ENCODE data around the gene CCL25. TPM values are rescaled to one million over a fixed set of nuclear protein-coding genes. Genes with fewer than 3 reads are reported as not detected.

CCL25 gene
- total and polyA plus RNA-seq, 4 donors = 0.50 to 0.73 TPM; not detected in 2

DNA sequence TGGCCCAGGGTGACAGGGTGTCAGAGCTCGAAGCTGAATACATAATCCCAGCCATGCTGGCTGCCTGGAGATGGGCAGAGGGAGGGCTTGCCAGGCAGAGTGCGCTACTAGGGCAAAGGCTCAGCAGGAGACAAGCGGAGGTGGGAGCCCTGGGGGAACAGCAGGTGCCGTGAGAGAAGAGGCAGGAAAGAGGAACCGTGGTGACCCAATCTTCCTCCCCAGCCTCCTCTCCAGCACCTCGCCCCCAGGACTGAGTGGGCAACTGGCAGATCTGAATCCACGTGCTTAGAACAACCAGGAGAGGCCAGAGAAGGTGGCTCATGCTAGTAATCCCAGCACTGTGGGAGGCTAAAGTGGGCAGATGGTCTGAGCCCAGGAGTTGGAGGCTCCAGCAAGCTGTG lies 11.0 kb upstream of the CCL25 start:
- H3K4me1 ChIP-seq (ENCODE audit: control insufficient read depth, insufficient read depth, low read length) = peaks cover 3% of the 10 kb centered on the region
- no peak for DNase-seq (ENCODE audit: low read depth in 4 of 6, low spot score in 6 of 6)
- no peak overlapping the region for H3K4me3 ChIP-seq (ENCODE audit: low read depth, low read length)
- no peak overlapping the region for H3K27ac ChIP-seq (ENCODE audit: low read depth, low read length)
- H3K36me3 ChIP-seq (ENCODE audit: control insufficient read depth, insufficient read depth, low read length) = no peaks in the 10 kb centered on the region
- WGBS (ENCODE audit: insufficient coverage) = 50% methylated on average over 1 of the region's 7 CpGs
- no peaks in the 10 kb centered on the region for H3K9me3 ChIP-seq (ENCODE audit: control insufficient read depth, insufficient read depth, low read length)
- H3K27me3 ChIP-seq (ENCODE audit: control insufficient read depth, insufficient read depth, low read length) = no peaks in the 10 kb centered on the region

DNA sequence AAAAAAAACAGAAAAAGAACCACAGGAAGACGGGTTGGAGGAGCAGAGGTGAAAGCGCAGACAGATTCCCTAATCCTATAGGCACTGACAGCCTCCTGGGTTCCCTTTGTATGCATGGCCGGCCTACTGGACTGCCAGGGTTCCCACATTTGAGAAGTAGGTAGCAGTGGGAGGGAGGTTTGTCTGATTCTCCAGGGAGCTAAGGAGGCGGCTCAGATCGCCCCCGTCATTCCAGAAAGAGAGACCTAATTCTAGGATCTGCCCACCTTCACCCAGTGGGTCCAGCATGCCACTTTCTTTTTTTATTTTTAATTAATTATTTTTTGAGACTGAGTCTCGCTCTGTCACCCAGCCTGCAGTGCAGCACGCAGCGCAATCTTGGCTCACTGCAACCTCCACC lies 9.7 kb upstream of the CCL25 start:
- no peaks in the 10 kb centered on the region for H3K36me3 ChIP-seq (ENCODE audit: control insufficient read depth, insufficient read depth, low read length)
- WGBS (ENCODE audit: insufficient coverage) = 95% methylated on average over 4 of the region's 9 CpGs
- H3K9me3 ChIP-seq (ENCODE audit: control insufficient read depth, insufficient read depth, low read length) = no peaks in the 10 kb centered on the region
- H3K27me3 ChIP-seq (ENCODE audit: control insufficient read depth, insufficient read depth, low read length) = no peaks in the 10 kb centered on the region
- H3K4me1 ChIP-seq (ENCODE audit: control insufficient read depth, insufficient read depth, low read length) = peaks cover 3% of the 10 kb centered on the region
- H3K4me3 ChIP-seq (ENCODE audit: low read depth, low read length) = no peak overlapping the region
- no peak for DNase-seq (ENCODE audit: low read depth in 4 of 6, low spot score in 6 of 6)
- no peak overlapping the region for H3K27ac ChIP-seq (ENCODE audit: low read depth, low read length)

DNA sequence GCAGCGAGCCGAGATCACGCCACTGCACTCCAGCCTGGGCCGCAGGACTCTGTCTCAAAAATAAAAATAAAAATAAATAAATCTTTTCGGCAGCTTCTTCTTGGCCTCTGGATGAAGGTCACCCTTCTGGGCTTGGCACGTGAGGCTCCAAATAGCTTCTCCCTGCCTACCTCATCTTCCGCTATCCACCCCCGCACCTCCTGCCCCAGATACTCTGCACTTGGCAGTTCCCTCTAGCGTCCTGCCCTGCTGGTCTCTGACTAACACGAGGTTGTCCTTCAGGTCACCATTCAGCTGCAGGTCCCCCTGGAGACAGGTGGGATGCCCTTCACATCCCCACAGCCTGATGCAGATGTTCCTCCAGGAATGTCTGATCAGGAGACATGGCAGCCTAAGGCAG lies 8.5 kb upstream of the CCL25 start:
- no peaks in the 10 kb centered on the region for H3K36me3 ChIP-seq (ENCODE audit: control insufficient read depth, insufficient read depth, low read length)
- H3K9me3 ChIP-seq (ENCODE audit: control insufficient read depth, insufficient read depth, low read length) = no peaks in the 10 kb centered on the region
- WGBS (ENCODE audit: insufficient coverage) = 86% methylated on average over 7 of the region's 10 CpGs
- no peak overlapping the region for H3K4me3 ChIP-seq (ENCODE audit: low read depth, low read length)
- no peak for DNase-seq (ENCODE audit: low read depth in 4 of 6, low spot score in 6 of 6)
- H3K4me1 ChIP-seq (ENCODE audit: control insufficient read depth, insufficient read depth, low read length) = peaks cover 3% of the 10 kb centered on the region
- H3K27me3 ChIP-seq (ENCODE audit: control insufficient read depth, insufficient read depth, low read length) = no peaks in the 10 kb centered on the region
- H3K27ac ChIP-seq (ENCODE audit: low read depth, low read length) = no peak overlapping the region

DNA sequence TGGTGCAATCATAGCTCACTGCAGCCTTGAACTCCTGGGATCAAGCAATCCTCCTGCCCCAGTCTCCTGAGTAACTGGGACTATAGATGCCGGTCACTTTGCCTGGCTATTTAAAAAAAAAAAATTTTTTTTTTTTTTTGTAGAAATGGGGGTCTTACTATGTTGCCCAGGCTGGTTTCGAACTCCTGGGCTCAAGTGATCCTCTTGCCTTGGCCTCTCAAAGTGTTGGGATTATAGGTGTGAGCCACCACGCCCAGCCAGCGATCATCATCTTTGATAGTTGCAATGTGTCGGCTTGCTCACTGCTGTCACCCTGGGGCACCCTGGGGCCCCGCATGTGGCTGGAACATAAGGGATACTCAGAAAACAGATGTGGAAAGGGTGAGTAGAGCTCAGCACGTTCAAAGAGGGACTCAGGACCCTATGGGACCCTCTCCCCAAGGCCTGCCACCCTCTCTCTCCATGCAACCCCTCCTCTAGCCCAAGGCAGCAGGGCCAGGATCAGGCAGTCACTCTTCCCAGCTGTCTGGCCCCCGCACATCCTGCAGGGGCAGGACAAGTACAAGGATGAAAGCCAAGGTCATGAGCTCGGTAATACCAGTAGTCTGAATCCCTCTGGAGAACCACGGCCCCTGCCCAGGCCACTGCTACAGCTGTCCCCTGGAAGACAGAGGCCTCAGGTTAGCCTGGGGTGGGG lies 6.5 kb upstream of the CCL25 start:
- WGBS (ENCODE audit: insufficient coverage) = 72% methylated on average over 8 of the region's 10 CpGs
- H3K27me3 ChIP-seq (ENCODE audit: control insufficient read depth, insufficient read depth, low read length) = peaks cover 2% of the 10 kb centered on the region
- H3K4me1 ChIP-seq (ENCODE audit: control insufficient read depth, insufficient read depth, low read length) = peaks cover 15% of the 10 kb centered on the region
- H3K9me3 ChIP-seq (ENCODE audit: control insufficient read depth, insufficient read depth, low read length) = no peaks in the 10 kb centered on the region
- DNase-seq (ENCODE audit: low read depth in 4 of 6, low spot score in 6 of 6) = no peak
- H3K27ac ChIP-seq (ENCODE audit: low read depth, low read length) = no peak overlapping the region
- no peaks in the 10 kb centered on the region for H3K36me3 ChIP-seq (ENCODE audit: control insufficient read depth, insufficient read depth, low read length)
- no peak overlapping the region for H3K4me3 ChIP-seq (ENCODE audit: low read depth, low read length)

DNA sequence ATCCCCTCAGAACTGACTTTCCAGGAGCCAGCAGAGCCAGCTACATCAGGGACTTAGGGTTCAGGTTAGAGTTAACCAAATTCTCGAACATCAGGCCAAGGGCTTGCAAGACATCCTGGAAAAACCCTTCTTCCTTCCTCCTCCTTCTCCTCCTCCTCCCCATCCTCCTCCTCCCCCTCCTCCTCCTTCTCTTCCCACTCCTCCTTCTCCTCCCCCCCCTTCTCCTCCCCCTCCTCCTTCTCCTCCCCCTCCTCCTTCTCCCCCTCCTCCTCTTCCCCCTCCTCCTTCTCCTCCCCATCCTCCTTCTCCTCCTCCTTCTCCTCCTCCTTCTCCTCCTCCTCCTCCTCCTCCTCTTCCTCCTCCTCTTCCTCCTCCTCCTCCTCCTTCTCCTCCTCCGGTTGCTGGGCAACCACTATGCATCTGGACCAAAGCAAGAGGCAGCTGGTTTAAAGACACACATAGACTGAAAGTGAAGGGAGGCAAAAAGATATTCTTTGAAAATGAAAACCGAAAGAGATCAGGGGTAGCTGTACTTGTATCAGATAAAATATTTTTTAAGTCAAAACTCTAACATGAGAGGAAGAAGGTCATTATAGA lies 5.9 kb upstream of the CCL25 start:
- H3K36me3 ChIP-seq (ENCODE audit: control insufficient read depth, insufficient read depth, low read length) = no peaks in the 10 kb centered on the region
- no peak overlapping the region for H3K4me3 ChIP-seq (ENCODE audit: low read depth, low read length)
- H3K27ac ChIP-seq (ENCODE audit: low read depth, low read length) = no peak overlapping the region
- H3K27me3 ChIP-seq (ENCODE audit: control insufficient read depth, insufficient read depth, low read length) = peaks cover 2% of the 10 kb centered on the region
- no CpG with 5 or more reads among the region's 3 CpGs for WGBS (ENCODE audit: insufficient coverage)
- no peaks in the 10 kb centered on the region for H3K9me3 ChIP-seq (ENCODE audit: control insufficient read depth, insufficient read depth, low read length)
- no peak for DNase-seq (ENCODE audit: low read depth in 4 of 6, low spot score in 6 of 6)
- peaks cover 15% of the 10 kb centered on the region for H3K4me1 ChIP-seq (ENCODE audit: control insufficient read depth, insufficient read depth, low read length)

DNA sequence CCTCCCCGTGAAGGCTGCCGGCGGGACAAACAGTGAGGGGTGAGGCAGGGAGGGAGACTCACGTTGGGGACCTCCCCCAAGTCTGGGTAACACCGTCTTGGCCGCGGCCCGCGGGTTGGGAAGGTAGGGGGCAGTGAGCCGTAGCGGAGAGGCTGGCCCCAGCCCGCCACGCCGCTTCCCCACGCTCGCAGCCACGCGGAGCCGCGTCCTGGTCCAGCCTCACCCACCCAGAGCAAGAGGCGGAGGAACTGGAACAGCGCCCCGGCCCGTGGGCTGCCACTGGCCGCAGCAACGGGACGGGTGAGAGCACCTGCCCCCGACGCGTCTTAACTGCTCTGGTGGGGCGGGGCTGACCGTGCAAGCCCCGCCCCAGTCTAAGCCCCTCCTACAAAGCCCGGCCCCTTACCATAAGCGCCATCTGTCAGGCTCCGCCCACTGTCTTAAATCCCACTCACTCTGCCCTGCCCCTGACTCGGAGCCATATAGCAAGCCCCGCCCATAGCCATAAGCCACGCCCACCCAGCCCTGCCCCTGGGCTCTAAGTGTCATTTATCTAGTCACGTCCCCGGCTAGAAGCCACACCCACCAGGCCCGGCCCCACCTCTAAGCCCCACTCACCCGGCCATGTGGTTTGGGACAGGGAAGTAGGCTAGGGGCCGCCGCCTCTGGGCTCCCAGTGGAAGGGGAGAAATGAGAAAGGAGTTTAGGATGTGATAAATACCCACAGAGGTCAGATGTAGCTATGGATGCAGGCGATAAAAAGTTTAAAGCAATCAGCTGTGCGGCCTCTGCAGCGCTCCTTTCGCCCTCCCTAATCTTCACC lies 2.1 kb upstream of the CCL25 start:
- peak; percentile 26 to 94 (median 53) for DNase-seq (ENCODE audit: low read depth in 4 of 6, low spot score in 6 of 6)
- no peaks in the 10 kb centered on the region for H3K9me3 ChIP-seq (ENCODE audit: control insufficient read depth, insufficient read depth, low read length)
- H3K36me3 ChIP-seq (ENCODE audit: control insufficient read depth, insufficient read depth, low read length) = no peaks in the 10 kb centered on the region
- H3K4me1 ChIP-seq (ENCODE audit: control insufficient read depth, insufficient read depth, low read length) = peaks cover 15% of the 10 kb centered on the region
- WGBS (ENCODE audit: insufficient coverage) = 4% methylated on average over 38 of the region's 49 CpGs
- no peak overlapping the region for H3K27ac ChIP-seq (ENCODE audit: low read depth, low read length)
- peaks cover 2% of the 10 kb centered on the region for H3K27me3 ChIP-seq (ENCODE audit: control insufficient read depth, insufficient read depth, low read length)
- H3K4me3 ChIP-seq (ENCODE audit: low read depth, low read length) = peak overlapping the region; percentile 26

DNA sequence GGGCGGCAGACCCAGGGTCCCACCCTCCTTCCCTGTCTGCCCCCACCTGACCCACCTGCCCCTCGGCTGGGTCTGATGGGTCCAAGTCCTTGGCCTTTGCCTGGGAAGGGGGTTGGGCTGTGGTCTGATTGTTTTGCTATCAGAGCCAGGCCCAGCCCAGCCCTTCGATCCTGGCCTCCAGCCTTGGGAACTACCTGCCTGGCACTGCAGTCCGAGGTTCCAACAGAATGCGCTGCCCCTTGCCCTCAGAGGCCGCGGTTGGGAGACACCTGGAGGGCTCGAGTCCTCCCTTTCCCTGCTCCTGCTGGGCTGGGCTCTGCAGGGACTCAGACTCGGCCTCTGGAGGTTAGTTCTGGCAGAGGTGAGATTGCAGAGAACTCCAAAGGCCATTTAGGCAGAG lies 1.6 kb downstream of the CCL25 start:
- no peak overlapping the region for H3K4me3 ChIP-seq (ENCODE audit: low read depth, low read length)
- peaks cover 3% of the 10 kb centered on the region for H3K36me3 ChIP-seq (ENCODE audit: control insufficient read depth, insufficient read depth, low read length)
- 49% methylated on average over 7 of the region's 9 CpGs for WGBS (ENCODE audit: insufficient coverage)
- H3K27ac ChIP-seq (ENCODE audit: low read depth, low read length) = no peak overlapping the region
- no peaks in the 10 kb centered on the region for H3K9me3 ChIP-seq (ENCODE audit: control insufficient read depth, insufficient read depth, low read length)
- peaks cover 2% of the 10 kb centered on the region for H3K27me3 ChIP-seq (ENCODE audit: control insufficient read depth, insufficient read depth, low read length)
- DNase-seq (ENCODE audit: low read depth in 4 of 6, low spot score in 6 of 6) = no peak
- H3K4me1 ChIP-seq (ENCODE audit: control insufficient read depth, insufficient read depth, low read length) = peaks cover 12% of the 10 kb centered on the region

DNA sequence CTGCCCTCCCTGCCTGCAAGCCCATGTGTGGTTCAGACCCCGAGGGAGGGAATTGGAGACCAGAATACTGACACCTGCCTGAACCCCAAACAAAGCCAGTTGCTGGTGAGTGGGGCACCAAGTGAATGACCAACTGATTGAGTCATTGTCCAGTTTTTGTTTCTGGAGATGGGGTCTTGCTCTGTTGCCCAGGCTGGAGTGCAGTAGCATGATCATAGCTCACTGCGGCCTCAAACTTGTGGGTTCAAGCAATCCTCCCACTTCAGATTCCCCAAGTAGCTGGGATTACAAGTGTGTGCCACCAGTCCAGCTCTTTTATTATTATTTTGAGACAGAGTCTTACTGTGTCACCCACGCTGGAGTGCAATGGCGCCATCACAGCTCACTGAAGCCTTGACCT lies 4.0 kb downstream of the CCL25 start:
- H3K4me3 ChIP-seq (ENCODE audit: low read depth, low read length) = no peak overlapping the region
- H3K4me1 ChIP-seq (ENCODE audit: control insufficient read depth, insufficient read depth, low read length) = no peaks in the 10 kb centered on the region
- H3K36me3 ChIP-seq (ENCODE audit: control insufficient read depth, insufficient read depth, low read length) = peaks cover 3% of the 10 kb centered on the region
- whole genome bisulfite sequencing (ENCODE audit: insufficient coverage) = 93% methylated on average over 2 of the region's 4 CpGs
- DNase-seq (ENCODE audit: low read depth in 4 of 6, low spot score in 6 of 6) = no peak
- H3K27me3 ChIP-seq (ENCODE audit: control insufficient read depth, insufficient read depth, low read length) = no peaks in the 10 kb centered on the region
- no peak overlapping the region for H3K27ac ChIP-seq (ENCODE audit: low read depth, low read length)
- no peaks in the 10 kb centered on the region for H3K9me3 ChIP-seq (ENCODE audit: control insufficient read depth, insufficient read depth, low read length)

DNA sequence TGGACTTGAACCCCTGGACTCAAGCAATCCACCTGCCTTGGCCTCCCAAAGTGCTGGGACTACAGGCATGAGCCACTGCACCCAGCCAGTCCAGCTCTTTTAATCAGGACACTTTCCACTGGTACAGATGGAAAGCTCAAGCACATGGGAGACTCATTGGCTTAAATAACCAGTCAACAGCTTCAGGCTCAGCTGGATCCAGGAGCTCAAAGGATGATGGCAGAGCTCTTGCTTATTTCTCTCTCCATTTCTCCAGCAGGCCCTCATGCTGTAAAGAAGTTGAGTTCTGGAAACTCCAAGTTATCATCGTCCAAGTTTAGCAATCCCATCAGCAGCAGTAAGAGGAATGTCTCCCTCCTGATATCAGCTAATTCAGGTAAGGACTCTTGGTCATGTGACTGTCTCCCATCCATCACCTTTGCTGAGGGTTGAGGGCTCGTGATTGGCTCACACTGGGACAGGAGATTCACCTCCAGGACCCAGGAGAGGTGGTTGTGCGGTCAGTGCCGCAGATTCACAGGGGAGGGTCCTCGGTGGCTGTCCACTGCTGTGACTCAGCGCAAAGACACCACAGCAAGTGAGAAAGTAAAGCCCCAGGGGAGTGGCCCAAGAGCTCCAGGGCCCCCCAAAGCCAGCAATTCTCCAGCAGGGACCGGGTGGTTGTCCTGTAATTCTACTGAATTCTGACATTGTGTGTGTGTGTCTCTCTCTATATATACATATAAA lies 5.1 kb downstream of the CCL25 start:
- DNase-seq (ENCODE audit: low read depth in 4 of 6, low spot score in 6 of 6) = no peak
- Histone ChIP-seq H3K27me3 (ENCODE audit: control insufficient read depth, insufficient read depth, low read length) (no peaks in the 10 kb centered on the region), H3K9me3 (ENCODE audit: control insufficient read depth, insufficient read depth, low read length) (no peaks in the 10 kb centered on the region), H3K36me3 (ENCODE audit: control insufficient read depth, insufficient read depth, low read length) (peaks cover 3% of the 10 kb centered on the region), H3K27ac (ENCODE audit: low read depth, low read length) (no peak overlapping the region), H3K4me1 (ENCODE audit: control insufficient read depth, insufficient read depth, low read length) (no peaks in the 10 kb centered on the region), H3K4me3 (ENCODE audit: low read depth, low read length) (no peak overlapping the region)
- 80% methylated on average over 5 of the region's 7 CpGs for WGBS (ENCODE audit: insufficient coverage)
